ENCODE results near the gene IFITM5.
"Not testable (repeated sequence)": the region's sequence is repeated elsewhere in the genome, so short reads cannot be mapped to it uniquely, and the experiment has no call there.

The IFITM5 gene

DNA sequence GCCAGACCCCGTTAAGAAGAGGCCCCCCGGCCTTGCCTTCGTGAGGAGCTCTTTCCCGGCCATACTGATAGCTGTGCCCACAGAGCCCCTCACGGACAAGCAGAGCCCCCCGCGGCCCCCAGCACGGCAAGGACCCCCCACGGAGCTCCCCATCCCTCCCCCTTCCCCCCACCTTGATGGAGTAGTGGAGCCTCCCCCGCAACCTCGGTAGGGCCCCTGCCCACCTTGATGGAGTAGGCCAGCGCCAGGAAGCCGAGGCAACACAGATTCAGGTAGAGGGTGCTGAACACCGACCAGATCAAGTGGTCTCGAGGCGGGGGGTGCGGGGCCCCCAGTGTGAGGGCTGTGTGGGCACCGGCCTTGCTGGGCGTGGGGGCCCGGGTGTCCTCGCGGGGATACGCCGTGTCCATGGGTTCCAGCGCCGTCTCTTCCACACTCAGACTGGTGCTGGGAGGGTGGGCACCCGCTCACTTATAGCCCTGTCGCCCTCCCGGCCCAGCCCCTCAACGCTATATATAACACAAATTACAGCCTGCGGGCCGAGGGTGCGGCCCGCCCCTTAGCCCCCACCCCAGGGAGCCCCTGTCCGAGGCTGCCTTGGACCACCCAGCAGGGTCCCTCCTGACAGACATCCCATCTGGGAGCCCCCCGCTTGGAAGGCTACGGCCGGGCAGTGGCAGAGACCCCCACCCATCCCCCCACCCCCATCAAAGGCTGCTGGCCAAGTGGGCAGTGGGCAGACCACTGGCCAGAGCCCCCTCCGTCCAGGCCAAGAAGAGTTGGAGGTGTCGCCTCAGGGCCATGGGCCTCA lies at the start of gene IFITM5:
Gene IFITM5 (minus strand): TSS at position 446 of the 811 bp plus-strand sequence. CDS start 36 bp downstream, at position 410.
- DNase-seq, result no peak

DNA sequence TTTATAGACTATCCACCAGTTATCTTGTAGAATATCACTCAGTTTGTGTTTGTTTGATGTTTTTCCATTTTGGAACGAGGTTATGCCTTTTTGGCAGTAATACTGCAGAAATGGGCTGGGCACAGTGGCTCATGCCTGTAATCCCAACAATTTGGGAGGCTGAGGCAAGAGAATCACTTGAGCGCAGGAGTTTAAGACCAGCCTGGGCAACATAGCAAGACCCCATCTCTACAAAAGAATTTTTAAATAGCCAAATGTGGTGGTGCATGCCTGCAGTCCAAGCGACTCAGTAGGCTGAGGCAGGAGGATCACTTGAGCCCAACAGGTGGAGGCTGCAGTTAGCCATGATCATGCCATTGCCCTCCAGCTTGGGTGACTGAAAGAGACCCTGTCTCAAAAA lies 47.2 kb upstream of the IFITM5 start:
- DNase-seq, result no peak

GRCh38 chr11:344836-345578 lies 45.7 kb upstream of the IFITM5 start:
- DNase-seq, result no peak

DNA sequence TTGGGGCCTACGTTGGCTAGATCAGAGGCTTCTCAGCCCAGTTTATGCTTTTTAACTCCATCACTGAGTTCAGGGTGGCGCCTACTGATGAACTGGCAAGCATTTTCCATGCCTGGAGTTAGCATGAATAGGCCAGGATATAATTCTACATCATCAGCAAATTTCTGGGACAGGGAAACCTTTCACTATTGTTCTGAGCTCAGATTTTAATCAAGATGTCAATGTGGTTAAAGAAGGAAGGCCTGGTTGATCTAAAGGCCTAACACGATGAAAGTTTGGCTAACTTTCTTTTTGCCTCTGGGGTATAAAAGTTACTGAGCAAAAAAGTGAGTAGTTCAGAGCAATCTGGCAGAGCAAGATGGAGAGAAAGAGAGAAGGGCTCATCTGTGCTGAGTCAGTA lies 43.0 kb upstream of the IFITM5 start:
- DNase-seq, result no peak

DNA sequence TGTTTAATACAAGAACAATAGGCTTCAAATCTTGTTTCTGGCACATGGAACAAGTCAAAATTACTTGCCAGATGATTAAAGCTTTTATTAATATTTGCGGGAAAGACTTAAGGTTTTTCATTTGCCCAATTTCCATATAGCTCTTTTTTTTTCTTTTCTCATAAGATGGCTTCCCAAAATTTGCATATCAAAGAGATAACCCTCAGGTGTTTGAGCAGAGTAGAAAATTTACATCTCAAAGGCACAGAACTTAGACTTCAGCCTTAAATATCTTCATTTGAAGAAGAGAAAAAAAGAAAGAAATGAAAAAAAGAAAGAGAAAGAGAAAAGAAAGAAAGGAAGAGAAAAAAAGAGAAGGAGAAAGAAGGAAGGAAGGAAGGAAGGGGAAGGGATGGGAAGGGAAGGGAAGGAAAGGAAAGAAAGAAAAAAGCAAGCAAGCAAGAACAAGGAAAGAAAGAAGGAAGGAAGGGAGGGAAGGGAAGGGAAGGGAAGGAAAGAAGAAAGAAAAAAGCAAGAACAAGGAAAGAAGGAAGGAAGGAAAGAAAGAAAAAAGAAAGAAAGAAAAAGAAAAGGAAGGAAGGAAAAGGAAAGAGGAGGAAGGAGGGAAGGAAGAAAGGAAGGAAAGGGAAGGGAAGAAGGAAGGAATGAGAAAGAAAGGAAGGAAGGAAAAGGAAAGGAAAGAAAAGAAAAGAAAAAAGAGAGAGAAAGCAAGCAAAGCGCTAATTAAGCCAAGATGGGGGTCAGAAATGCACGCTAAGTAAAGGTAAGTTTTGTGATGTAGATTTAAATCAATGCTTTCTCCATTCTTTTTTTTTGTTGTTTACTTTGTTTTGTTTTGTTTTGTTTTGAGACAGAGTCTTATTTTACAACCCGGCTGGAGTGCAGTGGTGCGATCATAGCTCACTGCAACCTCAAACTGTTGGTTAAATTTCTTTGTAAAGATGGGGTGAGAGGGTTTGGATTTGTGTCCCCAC lies 41.5 kb upstream of the IFITM5 start:
- DNase-seq, result no peak

GRCh38 chr11:339963-340362 lies 40.6 kb upstream of the IFITM5 start:
- DNase-seq, result no peak

DNA sequence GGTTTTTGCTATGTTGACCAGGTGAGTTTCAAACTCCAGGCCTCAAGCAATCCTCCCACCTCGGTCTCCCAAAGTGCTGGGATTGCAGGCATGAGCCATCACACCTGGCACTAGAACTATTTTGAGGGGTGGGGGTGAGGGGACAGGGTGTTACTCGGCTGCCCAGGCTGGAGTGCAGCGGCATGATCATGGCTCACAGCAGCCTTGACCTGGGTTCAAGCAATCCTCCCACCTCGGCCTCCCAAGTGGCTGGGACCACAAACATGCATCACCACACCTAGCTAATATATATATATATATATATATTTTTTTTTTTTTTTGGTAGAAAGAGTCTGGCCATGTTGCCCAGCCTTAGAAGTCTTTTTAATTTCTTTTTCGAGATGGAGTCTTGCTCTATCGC lies 38.4 kb upstream of the IFITM5 start:
- DNase-seq, result no peak

DNA sequence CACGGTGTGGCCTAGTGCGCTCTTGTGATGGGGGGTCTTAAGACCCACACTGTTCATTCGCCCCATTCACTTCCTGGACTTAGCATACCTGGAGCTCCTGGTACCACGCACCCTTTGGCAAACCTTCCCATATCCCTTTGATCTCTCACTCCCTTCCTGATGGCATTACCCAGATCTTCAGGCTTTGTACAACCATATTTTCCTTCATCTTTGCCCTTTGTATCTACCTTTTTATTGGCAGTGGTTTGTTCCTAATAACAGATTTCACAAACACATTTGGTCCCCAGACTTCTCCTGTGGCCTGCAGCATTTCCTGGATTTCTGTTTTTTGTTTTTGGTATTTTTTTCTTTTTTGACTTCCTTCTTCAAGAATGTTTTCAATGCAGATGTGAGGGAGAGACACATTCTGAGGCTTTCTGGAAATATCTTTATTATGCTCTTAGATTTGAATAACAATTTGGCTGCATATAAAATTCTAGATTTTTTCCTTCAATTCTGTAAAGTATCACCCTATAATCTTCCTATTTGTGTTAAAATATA lies 37.4 kb upstream of the IFITM5 start:
- DNase-seq, result no peak

DNA sequence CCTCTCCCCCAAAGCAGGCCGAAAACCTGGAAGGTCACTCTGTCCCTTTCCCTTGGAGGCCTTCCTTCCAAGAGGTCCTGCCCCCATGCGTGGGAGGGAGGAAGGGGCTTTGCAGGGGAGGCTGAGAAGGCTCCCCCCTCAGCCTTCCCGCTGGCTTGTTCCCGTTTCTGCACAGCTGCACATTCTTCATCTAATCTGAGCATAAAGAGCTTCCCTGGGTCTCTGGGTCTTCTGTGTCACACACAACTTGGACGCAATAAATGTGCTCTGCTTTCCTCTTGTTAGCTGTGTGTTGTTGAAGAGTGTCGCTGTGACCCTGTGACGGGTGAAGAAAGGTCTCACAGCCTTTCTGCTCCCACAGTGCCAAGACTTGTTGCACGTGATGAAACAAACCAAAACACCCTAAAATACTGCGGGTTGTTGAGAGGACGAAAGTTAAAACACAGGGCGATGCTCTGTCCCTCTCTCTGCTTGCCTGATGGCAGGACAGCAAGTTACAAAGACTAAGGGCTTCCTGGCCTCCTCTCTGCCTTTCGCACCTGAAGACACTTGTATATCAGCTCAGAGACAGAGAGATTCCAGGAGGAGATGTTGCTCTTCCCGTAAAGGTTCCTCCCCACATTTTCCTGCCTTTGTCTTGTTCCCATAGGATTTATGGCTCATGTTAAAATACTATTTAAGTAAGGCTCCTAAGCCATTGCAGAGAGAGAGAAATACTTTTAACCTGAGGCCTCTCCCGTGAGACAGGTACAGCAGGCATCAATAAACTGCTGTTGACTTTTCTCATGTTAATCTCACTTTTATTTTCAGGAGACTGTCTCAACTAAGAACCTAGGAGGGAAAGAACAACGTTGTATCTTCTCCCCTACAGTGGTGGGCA lies 36.7 kb upstream of the IFITM5 start:
- DNase-seq, result no peak

GRCh38 chr11:334264-334994 lies 35.1 kb upstream of the IFITM5 start:
- DNase-seq, result no peak

- DNase-seq, result not testable (repeated sequence)
These were observed 34.4 kb upstream of the IFITM5 start for GRCh38 chr11:333616-334263.

GRCh38 chr11:332651-333480 lies 33.5 kb upstream of the IFITM5 start:
- no peak for DNase-seq

GRCh38 chr11:331358-332060 lies 32.2 kb upstream of the IFITM5 start:
- no peak for DNase-seq

DNA sequence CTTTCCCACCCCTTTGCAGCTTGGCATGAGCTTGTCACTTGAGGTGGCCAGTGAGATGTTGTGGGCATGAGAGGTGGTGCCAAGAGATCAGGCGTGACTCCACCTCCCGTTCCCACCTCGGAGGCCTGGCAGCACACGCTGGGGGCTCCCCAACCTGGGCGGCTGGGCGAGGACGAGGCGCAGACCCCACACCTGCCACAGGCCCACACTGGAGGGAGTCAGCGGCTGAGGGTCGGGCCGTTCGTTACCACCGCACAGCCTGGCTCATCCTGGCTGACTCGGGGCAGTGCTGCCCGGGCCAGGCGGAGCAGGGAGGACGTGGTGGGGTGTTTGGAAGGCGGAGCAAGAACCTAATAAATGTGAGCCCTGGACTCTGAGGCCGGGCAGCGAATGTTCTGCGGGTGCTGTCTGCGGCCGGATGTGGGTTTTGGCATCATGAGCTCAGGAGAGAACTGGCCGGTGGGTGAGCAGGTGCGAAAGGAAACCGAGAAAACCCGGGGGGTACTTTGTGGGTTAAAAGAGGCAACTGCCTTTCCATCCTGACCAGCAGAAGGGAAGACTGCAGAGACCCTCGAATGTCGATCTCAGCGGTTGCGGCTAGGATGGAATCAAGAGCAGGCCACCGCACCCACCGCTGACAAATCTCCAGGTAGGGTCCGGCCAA lies 31.5 kb upstream of the IFITM5 start:
- peak; percentile 35 for DNase-seq

GRCh38 chr11:330307-330693 lies 31.0 kb upstream of the IFITM5 start:
- no peak for DNase-seq

DNA sequence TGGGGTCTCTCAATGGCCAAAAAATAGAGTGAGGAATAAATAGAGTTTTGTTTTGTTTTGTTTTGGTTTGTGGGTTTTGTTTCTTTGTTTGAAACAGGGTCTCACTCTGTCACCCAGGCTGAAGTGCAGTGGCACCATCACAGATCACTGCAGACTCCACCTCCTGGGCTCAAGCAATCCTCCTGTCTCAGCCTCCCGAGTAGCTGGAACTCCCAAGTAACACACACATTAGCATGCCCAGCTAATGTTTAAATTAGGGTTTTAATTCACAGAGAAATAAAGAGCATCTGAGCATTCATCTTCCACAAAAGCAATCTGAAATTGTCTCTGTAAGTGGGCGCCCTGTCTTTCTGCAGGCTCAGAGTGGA lies 30.5 kb upstream of the IFITM5 start:
- no peak for DNase-seq

DNA sequence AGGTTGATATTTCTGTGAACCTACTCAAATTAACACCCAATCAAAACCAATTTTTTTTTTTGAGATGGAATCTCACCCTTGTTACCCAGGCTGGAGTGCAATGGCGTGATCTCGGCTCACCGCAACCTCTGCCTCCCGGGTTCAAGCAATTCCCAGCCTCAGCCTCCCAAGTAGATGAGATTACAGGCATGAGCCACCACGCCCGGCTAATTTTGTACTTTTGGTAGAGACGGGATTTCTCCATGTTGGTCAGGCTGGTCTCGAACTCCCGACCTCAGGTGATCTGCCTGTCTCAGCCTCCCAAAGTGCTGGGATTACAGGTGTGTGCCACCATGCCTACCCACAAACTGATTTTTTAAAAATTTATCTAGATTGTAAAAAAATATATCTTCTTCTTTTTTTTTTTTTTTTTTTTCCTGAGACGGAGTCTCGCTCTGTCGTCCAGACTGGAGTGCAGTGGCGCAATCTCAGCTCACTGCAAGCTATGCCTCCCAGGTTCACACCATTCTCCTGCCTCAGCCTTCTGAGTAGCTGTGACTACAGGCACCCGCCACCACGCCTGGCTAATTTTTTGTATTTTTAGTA lies 29.3 kb upstream of the IFITM5 start:
- DNase-seq, result not testable (repeated sequence)

DNA sequence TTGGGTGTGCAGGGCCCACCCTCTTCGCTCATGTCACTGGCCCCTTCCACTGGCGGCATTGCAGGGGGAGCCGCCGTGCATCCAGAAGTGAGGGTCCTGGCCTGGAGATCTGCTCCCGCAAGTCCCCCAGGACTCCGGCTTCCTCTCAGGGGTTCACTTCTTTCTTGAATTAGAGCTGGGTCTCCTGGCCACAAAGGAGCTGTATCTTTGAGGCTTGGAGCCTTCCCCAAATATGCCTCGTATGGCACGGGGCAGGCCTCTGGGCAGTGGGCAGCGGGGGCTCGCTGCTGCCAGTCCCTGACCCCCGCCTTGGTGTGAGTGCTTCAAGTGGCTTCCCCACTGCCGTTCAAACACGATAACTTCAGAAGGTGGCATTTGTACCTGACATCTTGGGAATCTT lies 28.7 kb upstream of the IFITM5 start:
- no peak for DNase-seq
